Heart left ventricle (tissue), 16 donors: ENCODE results near the gene KIF13A. TPM values are rescaled to one million over a fixed set of nuclear protein-coding genes. Genes with fewer than 3 reads are reported as not detected.
"Not testable (repeated sequence)": the region's sequence is repeated elsewhere in the genome, so short reads cannot be mapped to it uniquely, and the experiment has no call there.

Experiments used
- ATAC-seq, 4 donors: fragments of 200-7000 bp; cut with Tn5 transposase; one replicate each; pipeline ENCODE4 v1.9.1; 2020 to 2022; ENCODE audit warnings: moderate library complexity in 4 of 4, mild to moderate bottlenecking in 3 of 4, moderate number of reproducible peaks in 1 of 4
- DNase-seq, 5 donors: peaks; one replicate each; pipeline ENCODE4 v3.0.0-alpha.2; 2020
- H3K27ac ChIP-seq, 12 donors: fragments of 200-600 bp; sonication (generic) in 4 of 12; one replicate each; pipeline versions ENCODE4 v1.5.0 to v1.8.0; 2016 to 2022; ENCODE audit warnings: mild to moderate bottlenecking in 2 of 12
- H3K27me3 ChIP-seq, 9 donors: fragments of 200-600 bp; sonication (generic) in 2 of 9; one replicate each; pipeline versions ENCODE4 v1.5.1 to v1.8.0; 2016 to 2022; ENCODE audit warnings: mild to moderate bottlenecking in 3 of 9
- H3K36me3 ChIP-seq, 9 donors: fragments of 200-600 bp; sonication (generic) in 2 of 9; one replicate each; pipeline versions ENCODE4 v1.5.0 to v1.8.0; 2018 to 2022; ENCODE audit warnings: mild to moderate bottlenecking in 2 of 9
- H3K4me1 ChIP-seq, 12 donors: fragments of 200-600 bp; sonication (generic) in 4 of 12; one replicate each; pipeline versions ENCODE4 v1.5.0 to v1.8.0; 2016 to 2022; ENCODE audit warnings: mild to moderate bottlenecking in 3 of 12
- H3K4me3 ChIP-seq, 12 donors: fragments of 200-600 bp; sonication (generic) in 4 of 12; one replicate each; pipeline versions ENCODE4 v1.5.0 to v1.8.0; 2017 to 2022; ENCODE audit warnings: mild to moderate bottlenecking in 9 of 12, moderate library complexity in 4 of 12
- H3K9me3 ChIP-seq, 12 donors: fragments of 200-600 bp; sonication (generic) in 4 of 12; one replicate each; pipeline versions ENCODE4 v1.5.0 to v1.8.0; 2016 to 2022; ENCODE audit warnings: mild to moderate bottlenecking in 1 of 12
- CTCF ChIP-seq, 12 donors: fragments of 200-600 bp; sonication (generic) in 4 of 12; IDR thresholded peaks; one replicate each; pipeline versions ENCODE4 v1.5.0 to v1.8.0; 2018 to 2022; ENCODE audit warnings: antibody characterized with exemption in 12 of 12, mild to moderate bottlenecking in 5 of 12
- POLR2A ChIP-seq, 2 donors: fragments of 450-650 bp; IDR thresholded peaks; one replicate each; pipeline ENCODE4 v1.6.1; 2017; ENCODE audit warnings: antibody characterized with exemption in 2 of 2, mild to moderate bottlenecking in 2 of 2, moderate library complexity in 2 of 2
- WGBS, 4 donors: extraction: QIAGEN DNeasy Blood & Tissue Kit in 2 of 4; methylation state at CpG; one replicate each; pipeline versions ENCODE4 v1.1.5 to v1.1.7; 2013 to 2018; 5-methylcytosine and 5-hydroxymethylcytosine counted together
- intact Hi-C, 10 donors: fragments of 100-400 bp; cut with DNase I; formaldehyde crosslinking; loops; one replicate each; pipeline versions ENCODE4 v1.11.1 to v1.14.2; 2022
- polyA plus RNA-seq, 2 donors: library from polyadenylated mRNA; stranded (reverse); fragments of 200-250 nt; gene quantifications; one replicate each; pipeline ENCODE4 v1.2.3, GENCODE V29; 2013
- total RNA-seq, 9 donors: library from RNA; depleted of rRNA in 2 of 9; stranded (reverse); fragments of >200 nt in 2 of 9; fragmentation: NEBNext Ultra II Directional in 3 of 9; extraction: Animal tissue kit (Norgen Biotek cat#: 25700) in 3 of 9; gene quantifications; one replicate each; pipeline versions ENCODE4 v1.1.0 to v1.2.4, GENCODE V29; 2016 to 2023
- donor health status: ischemic (EF 13 %, LVEDD 7.1; RV severe dilation, severe dysfunction).
- donor health status: healthy with polysubstance abuse.
- donor health status: DM: no; HTN: yes; CAD: no.
- donor health status: DM: no; HTN: no; CAD: no.
- donor health status: ischemic (EF 25% LVEDD 6.9; RV normal size, moderate dysfunction).
- donor health status: ischemic (EF 25% LVEDD 5.7; RV mildly dilated, moderate dysfunction).
- donor health status: healthy.
- donor health status: DM: yes; HTN: yes; CAD: no.
- donor health status: ischemic (EF 35%, LVEDD 5.7; RV mildly dilated, moderate dysfunction).
- donor health status: nonischemic (EF 11% LVEDD 7.7; RV severe dilation, severe dysfunction).
- donor health status: DM: yes; HTN: yes; CAD: no.
- donor health status: PGD.
- donor health status: ischemic (EF 29% LVEDD 5.4; RV normal size, mild dysfunction).
- donor health status: nonischemic (EF 23%, LVEDD 6.1; RV moderate dilation, normal function).

The KIF13A gene
- total and polyA plus RNA-seq, 11 donors, result 17.1 to 148 (median 72.2) TPM

GRCh38 chr6:18024876-18025275 lies 37.4 kb upstream of the KIF13A start:
- intact Hi-C loops, result no loop called here
- Histone ChIP-seq H3K27me3 (peaks cover 0 to under 1% (median 0%) of the 10 kb centered on the region in 9 donors), H3K36me3 (no peaks in the 10 kb centered on the region), H3K27ac (no peak overlapping the region), H3K9me3 (no peaks in the 10 kb centered on the region), H3K4me1 (peaks cover 0 to 5% (median 0%) of the 10 kb centered on the region in 12 donors), H3K4me3 (no peak overlapping the region)
- DNase-seq, result no peak
- TF ChIP-seq POLR2A (IDR thresholded peaks at IDR 0.05) (no peak), CTCF (IDR thresholded peaks at IDR 0.05) (no peak)
- 96 to 98% (median 96%) methylated on average over 5 of the region's 5 CpGs for WGBS, 4 donors
- ATAC-seq, result no peak

GRCh38 chr6:18023891-18024290 lies 36.5 kb upstream of the KIF13A start:
- TF ChIP-seq CTCF (IDR thresholded peaks at IDR 0.05) (no peak), POLR2A (IDR thresholded peaks at IDR 0.05) (no peak)

GRCh38 chr6:18022398-18023231 lies 35.2 kb upstream of the KIF13A start:
- Histone ChIP-seq H3K27me3 (peaks cover 0 to 4% (median 0%) of the 10 kb centered on the region in 9 donors), H3K4me3 (no peak overlapping the region), H3K4me1 (peaks cover 0 to 5% (median 0%) of the 10 kb centered on the region in 12 donors), H3K27ac (no peak overlapping the region), H3K36me3 (no peaks in the 10 kb centered on the region), H3K9me3 (no peaks in the 10 kb centered on the region)
- DNase-seq (no peak), ATAC-seq (no peak)
- intact Hi-C loops, result no loop called here
- 50 to 58% (median 55%) methylated on average over 11 of the region's 11 CpGs for WGBS, 4 donors
- TF ChIP-seq POLR2A (IDR thresholded peaks at IDR 0.05) (no peak), CTCF (IDR thresholded peaks at IDR 0.05) (no peak)

More at GRCh38 chr6:18023891-18024290, 36.5 kb upstream of the KIF13A start:
- H3K27ac ChIP-seq, result no peak overlapping the region
- H3K27me3 ChIP-seq, result peaks cover 0 to 4% (median 0%) of the 10 kb centered on the region in 9 donors
- H3K9me3 ChIP-seq, result no peaks in the 10 kb centered on the region
- no peak overlapping the region for H3K4me3 ChIP-seq
- 93 to 97% (median 96%) methylated on average over 4 of the region's 4 CpGs for WGBS, 4 donors
- intact Hi-C loops, result no loop called here
- DNase-seq (no peak), ATAC-seq (no peak)
- peaks cover 0 to 5% (median 0%) of the 10 kb centered on the region in 12 donors for H3K4me1 ChIP-seq
- H3K36me3 ChIP-seq, result no peaks in the 10 kb centered on the region

- intact Hi-C loops, result no loop called here
- no peak for ATAC-seq
- 82 to 91% (median 87%) methylated on average over 13 to 18 of the region's 18 CpGs for whole genome bisulfite sequencing, 4 donors
- TF ChIP-seq CTCF (IDR thresholded peaks at IDR 0.05), result no peak
- no peak for TF ChIP-seq POLR2A (IDR thresholded peaks at IDR 0.05)
- no peaks in the 10 kb centered on the region for H3K36me3 ChIP-seq
- no peak for DNase-seq
- peaks cover 0 to 4% (median 0%) of the 10 kb centered on the region in 9 donors for H3K27me3 ChIP-seq
- H3K9me3 ChIP-seq, result no peaks in the 10 kb centered on the region
- no peak overlapping the region for H3K27ac ChIP-seq
- no peak overlapping the region for H3K4me3 ChIP-seq
- peaks cover 0 to 5% (median 0%) of the 10 kb centered on the region in 12 donors for H3K4me1 ChIP-seq
Observed at GRCh38 chr6:18021166-18021850, 33.9 kb upstream of the KIF13A start.

- H3K9me3 ChIP-seq, H3K4me1 ChIP-seq, H3K27me3 ChIP-seq, intact Hi-C loops, H3K36me3 ChIP-seq, H3K4me3 ChIP-seq, DNase-seq, H3K27ac ChIP-seq, ATAC-seq: not testable (repeated sequence)
- 78 to 88% (median 82%) methylated on average over 5 of the region's 5 CpGs for WGBS, 4 donors
Observed at GRCh38 chr6:18020545-18020944, 33.1 kb upstream of the KIF13A start.
